GM23248 (cell line): ENCODE data around the gene GNAQ. TPM values are rescaled to one million over a fixed set of nuclear protein-coding genes. Genes with fewer than 3 reads are reported as not detected.

Experiments used
- DNase-seq: peaks from one replicate; pipeline ENCODE4 v3.0.0-alpha.2; 2015
- H2AFZ ChIP-seq: fragments of 200-600 bp; sonication (generic); 2 replicates; pipeline ENCODE4 v1.6.1; 2016; ENCODE audit warnings: antibody characterized with exemption
- H3F3A ChIP-seq: fragments of 200-600 bp; sonication (generic); 2 replicates; pipeline ENCODE4 v1.6.1; 2016; ENCODE audit warnings: mild to moderate bottlenecking, antibody characterized with exemption, mixed run types; ENCODE audit not compliant: insufficient read depth
- H3K27ac ChIP-seq: fragments of 200-600 bp; sonication (generic); 2 replicates; pipeline ENCODE4 v1.5.1; 2016; ENCODE audit warnings: mild to moderate bottlenecking
- H3K27me3 ChIP-seq: fragments of 200-600 bp; sonication (generic); replicated peaks from 2 replicates; pipeline ENCODE4 v1.6.1; 2016; ENCODE audit warnings: mild to moderate bottlenecking; ENCODE audit not compliant: insufficient read depth
- H3K36me3 ChIP-seq: fragments of 200-600 bp; sonication (generic); 2 replicates; pipeline ENCODE4 v1.6.1; 2016; ENCODE audit warnings: low read depth, mild to moderate bottlenecking
- H3K4me1 ChIP-seq: fragments of 200-600 bp; sonication (generic); 2 replicates; pipeline ENCODE4 v1.6.1; 2016; ENCODE audit warnings: mild to moderate bottlenecking; ENCODE audit not compliant: insufficient read depth
- H3K4me2 ChIP-seq: fragments of 200-600 bp; sonication (generic); one replicate; pipeline ENCODE4 v1.6.1; 2016; ENCODE audit warnings: mild to moderate bottlenecking; ENCODE audit not compliant: unreplicated experiment
- H3K4me3 ChIP-seq: fragments of 200-600 bp; sonication (generic); 2 replicates; pipeline ENCODE4 v1.5.1; 2016; ENCODE audit warnings: mild to moderate bottlenecking
- H3K79me2 ChIP-seq: fragments of 200-600 bp; sonication (generic); 2 replicates; pipeline ENCODE4 v1.6.1; 2016; ENCODE audit warnings: mild to moderate bottlenecking; ENCODE audit not compliant: insufficient read depth
- H3K9ac ChIP-seq: fragments of 200-600 bp; sonication (generic); 2 replicates; pipeline ENCODE4 v1.6.1; 2016; ENCODE audit warnings: mild to moderate bottlenecking
- H3K9me2 ChIP-seq: fragments of 200-600 bp; sonication (generic); 2 replicates; pipeline ENCODE4 v1.6.1; 2016; ENCODE audit warnings: mixed run types, mild to moderate bottlenecking, moderate library complexity; ENCODE audit not compliant: insufficient read depth
- H3K9me3 ChIP-seq: fragments of 200-600 bp; sonication (generic); one replicate; pipeline ENCODE4 v1.6.1; 2017; ENCODE audit warnings: low read depth
- H4K20me1 ChIP-seq: fragments of 200-600 bp; sonication (generic); 2 replicates; pipeline ENCODE4 v1.6.0; 2016; ENCODE audit not compliant: insufficient read depth
- EZH2 ChIP-seq: fragments of 200-600 bp; sonication (generic); IDR thresholded peaks from 2 replicates; pipeline ENCODE4 v1.6.1; 2018; ENCODE audit warnings: antibody characterized with exemption, mild to moderate bottlenecking; ENCODE audit not compliant: insufficient read depth, poor library complexity, severe bottlenecking
- EZH2phosphoT487 ChIP-seq: fragments of 200-600 bp; sonication (generic); IDR thresholded peaks from 2 replicates; pipeline ENCODE4 v1.6.1; 2018; ENCODE audit warnings: antibody characterized with exemption, moderate library complexity, mild to moderate bottlenecking, low read depth; ENCODE audit not compliant: insufficient read depth
- WGBS, 2 experiments: methylation state at CpG; one replicate each; pipeline ENCODE4 v1.1.6; 2015 to 2017; ENCODE audit warnings: low lambda C conversion rate in 2 of 2, low coverage in 1 of 2; ENCODE audit errors: missing lambda C conversion rate in 2 of 2; 5-methylcytosine and 5-hydroxymethylcytosine counted together
- in situ Hi-C: fragments of 300-500 bp; cut with MboI; formaldehyde crosslinking; loops from 2 replicates; pipeline ENCODE4 v1.15.0; 2020
- polyA plus RNA-seq: library from polyadenylated mRNA; unstranded; fragments of >200 nt; fragmentation: Nextera tagmentation; extraction: Ambion mirVana; gene quantifications from 2 replicates; pipeline ENCODE4 v1.2.1, GENCODE V29; 2016
- total RNA-seq: library from RNA; depleted of rRNA; stranded (reverse); fragments of >200 nt; shearing (Covaris generic); gene quantifications from 2 replicates; pipeline ENCODE4 v1.2.3, GENCODE V29; 2014

The GNAQ gene
- total and polyA plus RNA-seq, 2 experiments from 2014 or later = 11.5 to 32.7 TPM

GRCh38 chr9:77991191-77991590, 40.4 kb downstream of the GNAQ start:
- in situ Hi-C loops = no loop called here
- H3F3A ChIP-seq = no peaks in the 10 kb centered on the region

DNA sequence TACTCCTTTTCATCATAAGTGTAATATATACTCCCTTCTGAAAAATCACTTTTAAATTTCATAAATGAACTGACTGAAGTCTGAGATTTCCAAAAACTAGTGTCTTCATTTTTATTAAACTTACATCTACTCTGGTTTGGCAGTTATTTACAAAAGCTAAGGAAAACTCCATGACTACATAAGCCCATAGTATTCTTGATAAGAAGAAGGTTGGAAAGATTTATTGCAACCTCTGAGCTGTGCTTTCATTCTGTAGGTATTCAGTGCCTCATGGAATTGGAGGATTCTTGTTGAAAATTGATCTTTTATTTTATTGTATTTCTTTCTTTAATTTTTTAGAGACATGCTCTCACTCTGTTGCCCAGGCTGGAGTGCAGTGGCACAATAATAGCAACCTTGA, 41.7 kb downstream of the GNAQ start:
- Histone ChIP-seq H2AFZ (no peak overlapping the region), H3F3A (no peaks in the 10 kb centered on the region), H3K4me2 (no peak overlapping the region), H3K9ac (no peak overlapping the region), H3K9me2 (no peaks in the 10 kb centered on the region), H4K20me1 (peaks cover 5% of the 10 kb centered on the region; the same call in 1 of the 2 replicates), H3K27ac (no peak overlapping the region), H3K36me3 (no peaks in the 10 kb centered on the region), H3K79me2 (peaks cover 100% of the 10 kb centered on the region), H3K4me1 (no peaks in the 10 kb centered on the region; the same call in 1 of the 2 replicates), H3K9me3 (no peaks in the 10 kb centered on the region), H3K27me3 (no peaks in the 10 kb centered on the region), H3K4me3 (no peak overlapping the region)
- TF ChIP-seq EZH2phosphoT487 (no peak), EZH2 (no peak)
- no peak for DNase-seq
- in situ Hi-C loops = no loop called here

More at GRCh38 chr9:77991191-77991590, 40.4 kb downstream of the GNAQ start:
- no peaks in the 10 kb centered on the region for H3K36me3 ChIP-seq
- no peak for DNase-seq
- no peaks in the 10 kb centered on the region for H3K9me3 ChIP-seq
- no peak overlapping the region for H2AFZ ChIP-seq
- no peaks in the 10 kb centered on the region for H3K27me3 ChIP-seq
- no peak overlapping the region for H3K4me2 ChIP-seq
- H3K9ac ChIP-seq = no peak overlapping the region
- no peaks in the 10 kb centered on the region; the same call in 1 of the 2 replicates for H3K4me1 ChIP-seq
- H3K9me2 ChIP-seq = no peaks in the 10 kb centered on the region
- 66 to 81% methylated on average over 5 of the region's 5 CpGs for WGBS, 2 experiments
- no peak overlapping the region for H3K27ac ChIP-seq
- TF ChIP-seq EZH2phosphoT487 (no peak), EZH2 (no peak)
- H3K4me3 ChIP-seq = no peak overlapping the region
- peaks cover 100% of the 10 kb centered on the region for H3K79me2 ChIP-seq
- peaks cover 9% of the 10 kb centered on the region; the same call in 1 of the 2 replicates for H4K20me1 ChIP-seq

GRCh38 chr9:77989458-77989857, 42.2 kb downstream of the GNAQ start:
- H3K27ac ChIP-seq = no peak overlapping the region
- no peak overlapping the region for H2AFZ ChIP-seq
- H3K79me2 ChIP-seq = peaks cover 100% of the 10 kb centered on the region
- H3K27me3 ChIP-seq = no peaks in the 10 kb centered on the region
- no peaks in the 10 kb centered on the region for H3K9me3 ChIP-seq
- no peaks in the 10 kb centered on the region; the same call in 1 of the 2 replicates for H3K4me1 ChIP-seq
- H3K9me2 ChIP-seq = no peaks in the 10 kb centered on the region
- H3K9ac ChIP-seq = no peak overlapping the region
- DNase-seq = no peak
- no peaks in the 10 kb centered on the region for H3F3A ChIP-seq
- in situ Hi-C loops = no loop called here
- TF ChIP-seq EZH2 (no peak), EZH2phosphoT487 (no peak)
- no peak overlapping the region for H3K4me3 ChIP-seq
- no peak overlapping the region for H3K4me2 ChIP-seq
- 78 to 82% methylated on average over 2 of the region's 2 CpGs for WGBS, 2 experiments
- H4K20me1 ChIP-seq = 0 out of 2 replicates have a peak, but pooled peaks cover 5% of the 10 kb centered on the region
- H3K36me3 ChIP-seq = no peaks in the 10 kb centered on the region

- in situ Hi-C loops = no loop called here
- H3K9me3 ChIP-seq = no peaks in the 10 kb centered on the region
- H4K20me1 ChIP-seq = 0 out of 2 replicates have a peak, but pooled peaks cover 5% of the 10 kb centered on the region
- no peaks in the 10 kb centered on the region for H3K27me3 ChIP-seq
- TF ChIP-seq EZH2 (no peak), EZH2phosphoT487 (no peak)
- 7 to 9% methylated on average over 1 of the region's 1 CpG for WGBS, 2 experiments
- H3K27ac ChIP-seq = no peak overlapping the region
- no peak overlapping the region for H3K9ac ChIP-seq
- H3K9me2 ChIP-seq = no peaks in the 10 kb centered on the region
- H3K79me2 ChIP-seq = peaks cover 98% of the 10 kb centered on the region
- no peak for DNase-seq
- no peak overlapping the region for H3K4me2 ChIP-seq
- H2AFZ ChIP-seq = no peak overlapping the region
- H3K4me1 ChIP-seq = no peaks in the 10 kb centered on the region; the same call in 1 of the 2 replicates
- H3K36me3 ChIP-seq = no peaks in the 10 kb centered on the region
- H3F3A ChIP-seq = no peaks in the 10 kb centered on the region
- no peak overlapping the region for H3K4me3 ChIP-seq
Measured at GRCh38 chr9:77988630-77989029, 43.0 kb downstream of the GNAQ start.
